HepG2 (cell line): ENCODE results near the gene AAMP.

Experiments used
- BCL3 ChIP-seq: sonication (generic); formaldehyde crosslinking; IDR thresholded peaks from 2 replicates; pipeline ENCODE4 v1.5.1; 2020; ENCODE audit warnings: mild to moderate bottlenecking, missing genetic modification reagents, moderate library complexity
- CTCF ChIP-seq: sonication (generic); formaldehyde crosslinking; IDR thresholded peaks from 2 replicates; pipeline ENCODE4 v1.5.0; 2020; ENCODE audit warnings: mild to moderate bottlenecking, missing genetic modification reagents, moderate library complexity
- EP300 ChIP-seq, 3 experiments: sonication (generic) in 1 of 3; formaldehyde crosslinking in 1 of 3; IDR thresholded peaks; 2 replicates each; pipeline versions ENCODE4 v1.5.1 to v1.6.1; 2011 to 2020; ENCODE audit warnings: low read depth in 2 of 3, low read length in 2 of 3, borderline replicate concordance in 1 of 3, improper control_type of control experiment in 1 of 3, mild to moderate bottlenecking in 1 of 3, missing genetic modification reagents in 1 of 3, moderate library complexity in 1 of 3
- POLR2A ChIP-seq, 2 experiments: IDR thresholded peaks; 2 replicates each; pipeline ENCODE4 v1.6.1; 2011; ENCODE audit warnings: low read depth in 2 of 2, low read length in 2 of 2, mild to moderate bottlenecking in 1 of 2, moderate library complexity in 1 of 2; ENCODE audit not compliant: insufficient read depth in 1 of 2
- REST ChIP-seq, 2 experiments: IDR thresholded peaks; 2 replicates each; pipeline ENCODE4 v1.6.1; 2011 to 2012; ENCODE audit warnings: low read length in 2 of 2, borderline replicate concordance in 1 of 2, low read depth in 1 of 2, mild to moderate bottlenecking in 1 of 2, moderate library complexity in 1 of 2
- TCF12 ChIP-seq, 2 experiments: fragments of 450-650 bp in 1 of 2; sonication (generic) in 1 of 2; formaldehyde crosslinking in 1 of 2; IDR thresholded peaks; 2 replicates each; pipeline versions ENCODE4 v1.6.1 to v1.8.0; 2017 to 2022; ENCODE audit warnings: antibody characterized with exemption in 1 of 2, mild to moderate bottlenecking in 1 of 2, missing genetic modification reagents in 1 of 2, moderate library complexity in 1 of 2
- YY1 ChIP-seq: IDR thresholded peaks from 2 replicates; pipeline ENCODE4 v1.6.1; 2011; ENCODE audit warnings: low read length, low read depth, moderate library complexity, mild to moderate bottlenecking; ENCODE audit not compliant: insufficient read depth, insufficient replicate concordance
- TF ChIP-seq, protein P1 (sequence below): IDR thresholded peaks from 2 replicates; pipeline ENCODE4 v1.6.1; 2012; ENCODE audit warnings: inconsistent platforms

DNA sequence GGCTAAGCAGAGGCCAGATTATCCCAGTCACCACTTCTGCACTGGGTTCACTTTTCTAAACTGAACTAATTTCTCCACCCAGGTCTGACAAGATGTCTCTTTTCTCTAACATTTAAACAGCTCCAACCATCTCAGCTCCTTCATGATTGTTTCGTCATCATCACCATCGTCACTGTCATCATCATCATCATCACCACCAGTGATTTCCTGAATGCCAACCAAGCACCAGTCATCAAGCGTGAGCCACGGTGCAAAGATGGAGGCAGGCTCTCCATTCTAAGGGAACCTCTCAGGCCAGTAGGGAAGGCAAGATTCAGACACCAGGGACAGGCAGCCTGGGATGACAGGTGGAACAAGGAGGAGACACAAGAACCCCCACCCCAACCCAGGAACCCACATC is 47.9 kb upstream of the AAMP start:
- no peak for TF ChIP-seq REST (IDR thresholded peaks at IDR 0.05; ENCODE audit: borderline replicate concordance in 1 of 2, low read depth in 1 of 2, low read length in 2 of 2)
- TF ChIP-seq TCF12 (IDR thresholded peaks at IDR 0.05) = no peak
- TF ChIP-seq TCF12 (CRISPR knock-in tag; IDR thresholded peaks at IDR 0.05) = no peak
- TF ChIP-seq POLR2A (IDR thresholded peaks at IDR 0.05; ENCODE audit: insufficient read depth in 1 of 2, low read depth in 2 of 2, low read length in 2 of 2) = no peak
- TF ChIP-seq, protein P1, sequence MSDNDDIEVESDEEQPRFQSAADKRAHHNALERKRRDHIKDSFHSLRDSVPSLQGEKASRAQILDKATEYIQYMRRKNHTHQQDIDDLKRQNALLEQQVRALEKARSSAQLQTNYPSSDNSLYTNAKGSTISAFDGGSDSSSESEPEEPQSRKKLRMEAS = no peak
- no peak for TF ChIP-seq CTCF
- no peak for TF ChIP-seq EP300 (IDR thresholded peaks at IDR 0.05; ENCODE audit: low read depth in 2 of 2, low read length in 2 of 2)
- TF ChIP-seq EP300 (CRISPR knock-in tag; IDR thresholded peaks at IDR 0.05; ENCODE audit: borderline replicate concordance) = no peak
- TF ChIP-seq YY1 = no peak
- TF ChIP-seq BCL3 = no peak
